WTC11 (cell line): Measurements from ENCODE around the gene ZSCAN4. TPM values are rescaled to one million over a fixed set of nuclear protein-coding genes. Genes with fewer than 3 reads are reported as not detected.

Source experiments
- AR ChIP-seq: fragments of 250-450 bp; sonication (Bioruptor Pico); IDR thresholded peaks from 2 replicates; pipeline ENCODE4 v1.9.0; 2021; ENCODE audit warnings: mild to moderate bottlenecking
- ATF2 ChIP-seq: sonication (generic); formaldehyde crosslinking; IDR thresholded peaks from 2 replicates; pipeline ENCODE4 v1.8.1; 2022; ENCODE audit warnings: low read depth, missing genetic modification reagents, borderline replicate concordance
- ATF3 ChIP-seq: sonication (generic); formaldehyde crosslinking; conservative IDR thresholded peaks from 2 replicates; pipeline ENCODE4 v1.8.1; 2022; ENCODE audit warnings: mild to moderate bottlenecking, missing genetic modification reagents
- FOXK1 ChIP-seq: sonication (generic); formaldehyde crosslinking; IDR thresholded peaks from 2 replicates; pipeline ENCODE4 v1.8.0; 2022; ENCODE audit warnings: mild to moderate bottlenecking, moderate library complexity, missing genetic modification reagents
- FOXP1 ChIP-seq: sonication (generic); formaldehyde crosslinking; IDR thresholded peaks from 2 replicates; pipeline ENCODE4 v1.8.0; 2022; ENCODE audit warnings: missing genetic modification reagents, mild to moderate bottlenecking, moderate library complexity, borderline replicate concordance
- HMGA2 ChIP-seq: fragments of 250-450 bp; sonication (Bioruptor Pico); IDR thresholded peaks from 2 replicates; pipeline ENCODE4 v1.4.0; 2021; ENCODE audit warnings: mild to moderate bottlenecking, moderate library complexity
- MAX ChIP-seq: sonication (generic); formaldehyde crosslinking; IDR thresholded peaks from 2 replicates; pipeline ENCODE4 v1.8.0; 2022; ENCODE audit warnings: mild to moderate bottlenecking, missing genetic modification reagents
- NR1H2 ChIP-seq: sonication (generic); formaldehyde crosslinking; IDR thresholded peaks from 2 replicates; pipeline ENCODE4 v1.9.0; 2021; ENCODE audit warnings: mild to moderate bottlenecking, moderate library complexity, missing genetic modification reagents
- PREB ChIP-seq: sonication (generic); formaldehyde crosslinking; IDR thresholded peaks from 2 replicates; pipeline ENCODE4 v1.8.1; 2022; ENCODE audit warnings: mild to moderate bottlenecking, missing genetic modification reagents, moderate library complexity, borderline replicate concordance
- RELA ChIP-seq: sonication (generic); formaldehyde crosslinking; IDR thresholded peaks from 2 replicates; pipeline ENCODE4 v1.8.1; 2022; ENCODE audit warnings: missing genetic modification reagents, mild to moderate bottlenecking, borderline replicate concordance
- SMAD3 ChIP-seq: sonication (generic); formaldehyde crosslinking; IDR thresholded peaks from 2 replicates; pipeline ENCODE4 v1.8.0; 2022; ENCODE audit warnings: missing genetic modification reagents, mild to moderate bottlenecking, borderline replicate concordance
- SP1 ChIP-seq: sonication (generic); formaldehyde crosslinking; conservative IDR thresholded peaks from 2 replicates; pipeline ENCODE4 v1.8.1; 2022; ENCODE audit warnings: missing genetic modification reagents
- TCF7 ChIP-seq: sonication (generic); formaldehyde crosslinking; IDR thresholded peaks from 2 replicates; pipeline ENCODE4 v1.8.0; 2022; ENCODE audit warnings: mild to moderate bottlenecking, low read depth, missing genetic modification reagents, moderate library complexity
- TEAD4 ChIP-seq: sonication (generic); formaldehyde crosslinking; IDR thresholded peaks from 2 replicates; pipeline ENCODE4 v1.8.0; 2022; ENCODE audit warnings: mild to moderate bottlenecking, missing genetic modification reagents
- ZNF138 ChIP-seq: sonication (generic); formaldehyde crosslinking; conservative IDR thresholded peaks from 2 replicates; pipeline ENCODE4 v1.8.1; 2022; ENCODE audit warnings: mild to moderate bottlenecking, moderate library complexity, missing genetic modification reagents
- ZNF219 ChIP-seq: sonication (generic); formaldehyde crosslinking; IDR thresholded peaks from 2 replicates; pipeline ENCODE4 v1.8.0; 2023; ENCODE audit warnings: missing genetic modification reagents, mild to moderate bottlenecking, borderline replicate concordance
- ZNF263 ChIP-seq: sonication (generic); formaldehyde crosslinking; IDR thresholded peaks from 2 replicates; pipeline ENCODE4 v1.8.1; 2022; ENCODE audit warnings: low read depth, mild to moderate bottlenecking, moderate library complexity, missing genetic modification reagents
- ZNF317 ChIP-seq: sonication (generic); formaldehyde crosslinking; IDR thresholded peaks from 2 replicates; pipeline ENCODE4 v1.8.1; 2023; ENCODE audit warnings: low read depth, mild to moderate bottlenecking, moderate library complexity, missing genetic modification reagents, borderline replicate concordance
- ZSCAN18 ChIP-seq: fragments of 250-450 bp; sonication (Bioruptor Pico); IDR thresholded peaks from 2 replicates; pipeline ENCODE4 v2.1.2; 2022; ENCODE audit warnings: mild to moderate bottlenecking, moderate library complexity
- total RNA-seq: library from RNA; stranded (reverse); gene quantifications from 3 replicates; pipeline ENCODE4 v1.2.3, GENCODE V29; 2021
- TF ChIP-seq, protein P1 (sequence below): sonication (generic); formaldehyde crosslinking; IDR thresholded peaks from 2 replicates; pipeline ENCODE4 v1.8.0; 2023; ENCODE audit warnings: missing genetic modification reagents, mild to moderate bottlenecking, borderline replicate concordance
- TF ChIP-seq, protein P2 (sequence below): sonication (generic); formaldehyde crosslinking; IDR thresholded peaks from 2 replicates; pipeline ENCODE4 v1.8.1; 2023; ENCODE audit warnings: mild to moderate bottlenecking, missing genetic modification reagents
- TF ChIP-seq, protein P3 (sequence below): sonication (generic); formaldehyde crosslinking; IDR thresholded peaks from 2 replicates; pipeline ENCODE4 v1.8.1; 2023; ENCODE audit warnings: mild to moderate bottlenecking, moderate library complexity, missing genetic modification reagents

The ZSCAN4 gene
- total RNA-seq, 1 experiment from 2014 or later: 0.13 TPM

- TF ChIP-seq FOXP1 (peak; percentile 59; the same call in 1 of the 2 replicates), ZNF138 (CRISPR knock-in tag) (no peak), TCF7 (no peak), SP1 (CRISPR knock-in tag) (peak; percentile 83), FOXK1 (CRISPR knock-in tag) (peak; percentile 61; the same call in 1 of the 2 replicates), SMAD3 (CRISPR knock-in tag) (0 out of 2 replicates have a peak, but pooled peaks have one; percentile 32), HMGA2 (CRISPR knock-in tag) (no peak), ZNF219 (CRISPR knock-in tag) (no peak), ZNF317 (CRISPR knock-in tag) (no peak), ZSCAN18 (CRISPR knock-in tag) (no peak), ATF3 (CRISPR knock-in tag) (no peak), NR1H2 (CRISPR knock-in tag) (no peak), RELA (0 out of 2 replicates have a peak, but pooled peaks have one; percentile 28), ZNF263 (CRISPR knock-in tag) (no peak), ATF2 (no peak), TEAD4 (no peak), PREB (CRISPR knock-in tag) (no peak), AR (CRISPR knock-in tag) (no peak), MAX (CRISPR knock-in tag) (peak; percentile 61)
- TF ChIP-seq, protein P1, sequence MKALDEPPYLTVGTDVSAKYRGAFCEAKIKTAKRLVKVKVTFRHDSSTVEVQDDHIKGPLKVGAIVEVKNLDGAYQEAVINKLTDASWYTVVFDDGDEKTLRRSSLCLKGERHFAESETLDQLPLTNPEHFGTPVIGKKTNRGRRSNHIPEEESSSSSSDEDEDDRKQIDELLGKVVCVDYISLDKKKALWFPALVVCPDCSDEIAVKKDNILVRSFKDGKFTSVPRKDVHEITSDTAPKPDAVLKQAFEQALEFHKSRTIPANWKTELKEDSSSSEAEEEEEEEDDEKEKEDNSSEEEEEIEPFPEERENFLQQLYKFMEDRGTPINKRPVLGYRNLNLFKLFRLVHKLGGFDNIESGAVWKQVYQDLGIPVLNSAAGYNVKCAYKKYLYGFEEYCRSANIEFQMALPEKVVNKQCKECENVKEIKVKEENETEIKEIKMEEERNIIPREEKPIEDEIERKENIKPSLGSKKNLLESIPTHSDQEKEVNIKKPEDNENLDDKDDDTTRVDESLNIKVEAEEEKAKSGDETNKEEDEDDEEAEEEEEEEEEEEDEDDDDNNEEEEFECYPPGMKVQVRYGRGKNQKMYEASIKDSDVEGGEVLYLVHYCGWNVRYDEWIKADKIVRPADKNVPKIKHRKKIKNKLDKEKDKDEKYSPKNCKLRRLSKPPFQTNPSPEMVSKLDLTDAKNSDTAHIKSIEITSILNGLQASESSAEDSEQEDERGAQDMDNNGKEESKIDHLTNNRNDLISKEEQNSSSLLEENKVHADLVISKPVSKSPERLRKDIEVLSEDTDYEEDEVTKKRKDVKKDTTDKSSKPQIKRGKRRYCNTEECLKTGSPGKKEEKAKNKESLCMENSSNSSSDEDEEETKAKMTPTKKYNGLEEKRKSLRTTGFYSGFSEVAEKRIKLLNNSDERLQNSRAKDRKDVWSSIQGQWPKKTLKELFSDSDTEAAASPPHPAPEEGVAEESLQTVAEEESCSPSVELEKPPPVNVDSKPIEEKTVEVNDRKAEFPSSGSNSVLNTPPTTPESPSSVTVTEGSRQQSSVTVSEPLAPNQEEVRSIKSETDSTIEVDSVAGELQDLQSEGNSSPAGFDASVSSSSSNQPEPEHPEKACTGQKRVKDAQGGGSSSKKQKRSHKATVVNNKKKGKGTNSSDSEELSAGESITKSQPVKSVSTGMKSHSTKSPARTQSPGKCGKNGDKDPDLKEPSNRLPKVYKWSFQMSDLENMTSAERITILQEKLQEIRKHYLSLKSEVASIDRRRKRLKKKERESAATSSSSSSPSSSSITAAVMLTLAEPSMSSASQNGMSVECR: no peak
- TF ChIP-seq, protein P2, sequence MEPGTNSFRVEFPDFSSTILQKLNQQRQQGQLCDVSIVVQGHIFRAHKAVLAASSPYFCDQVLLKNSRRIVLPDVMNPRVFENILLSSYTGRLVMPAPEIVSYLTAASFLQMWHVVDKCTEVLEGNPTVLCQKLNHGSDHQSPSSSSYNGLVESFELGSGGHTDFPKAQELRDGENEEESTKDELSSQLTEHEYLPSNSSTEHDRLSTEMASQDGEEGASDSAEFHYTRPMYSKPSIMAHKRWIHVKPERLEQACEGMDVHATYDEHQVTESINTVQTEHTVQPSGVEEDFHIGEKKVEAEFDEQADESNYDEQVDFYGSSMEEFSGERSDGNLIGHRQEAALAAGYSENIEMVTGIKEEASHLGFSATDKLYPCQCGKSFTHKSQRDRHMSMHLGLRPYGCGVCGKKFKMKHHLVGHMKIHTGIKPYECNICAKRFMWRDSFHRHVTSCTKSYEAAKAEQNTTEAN (CRISPR knock-in tag): no peak
- TF ChIP-seq, protein P3, sequence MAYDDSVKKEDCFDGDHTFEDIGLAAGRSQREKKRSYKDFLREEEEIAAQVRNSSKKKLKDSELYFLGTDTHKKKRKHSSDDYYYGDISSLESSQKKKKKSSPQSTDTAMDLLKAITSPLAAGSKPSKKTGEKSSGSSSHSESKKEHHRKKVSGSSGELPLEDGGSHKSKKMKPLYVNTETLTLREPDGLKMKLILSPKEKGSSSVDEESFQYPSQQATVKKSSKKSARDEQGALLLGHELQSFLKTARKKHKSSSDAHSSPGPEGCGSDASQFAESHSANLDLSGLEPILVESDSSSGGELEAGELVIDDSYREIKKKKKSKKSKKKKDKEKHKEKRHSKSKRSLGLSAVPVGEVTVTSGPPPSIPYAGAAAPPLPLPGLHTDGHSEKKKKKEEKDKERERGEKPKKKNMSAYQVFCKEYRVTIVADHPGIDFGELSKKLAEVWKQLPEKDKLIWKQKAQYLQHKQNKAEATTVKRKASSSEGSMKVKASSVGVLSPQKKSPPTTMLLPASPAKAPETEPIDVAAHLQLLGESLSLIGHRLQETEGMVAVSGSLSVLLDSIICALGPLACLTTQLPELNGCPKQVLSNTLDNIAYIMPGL (CRISPR knock-in tag): peak; percentile 72; the same call in 1 of the 2 replicates
These were observed 35.5 kb upstream of the ZSCAN4 start, which contains the start of gene ZNF211 (continued) for GRCh38 chr19:57632987-57633831.
